PC-9 (cell line): ENCODE measurements around the gene MATK. TPM values are rescaled to one million over a fixed set of nuclear protein-coding genes. Genes with fewer than 3 reads are reported as not detected.
"Not testable (repeated sequence)": the region's sequence is repeated elsewhere in the genome, so short reads cannot be mapped to it uniquely, and the experiment has no call there.

Experiments used
- BruUV-seq: library from RNA; stranded (reverse); fragments of 400-500 nt; replicated peaks from 2 replicates; lab custom pipeline; 2021; lab: Mats Ljungman, UMichigan
- CTCF ChIA-PET: fragments of 300-600 bp; sonication (Branson Sonifier 250); formaldehyde crosslinking; loops from one replicate; lab custom pipeline; 2022; ENCODE audit warnings: antibody characterized with exemption; lab: Charles Lee
- POLR2A ChIA-PET: fragments of 300-600 bp; sonication (Branson Sonifier 250); formaldehyde crosslinking; loops from one replicate; lab custom pipeline; 2022; ENCODE audit warnings: antibody characterized with exemption; ENCODE audit not compliant: unreplicated experiment; lab: Charles Lee
- DNase-seq, 2 experiments: peaks; one replicate each; pipeline versions ENCODE4 v3.0.0 to v3.0.0-alpha.2; 2015 to 2022; ENCODE audit warnings: mixed read lengths in 1 of 2
- H2AFZ ChIP-seq: fragments of 200-600 bp; sonication (generic); 2 replicates; pipeline ENCODE4 v1.8.1; 2017; ENCODE audit warnings: antibody characterized with exemption
- H3F3A ChIP-seq: fragments of 200-600 bp; sonication (generic); 2 replicates; pipeline ENCODE4 v1.8.1; 2017; ENCODE audit warnings: antibody characterized with exemption, mild to moderate bottlenecking, low read depth; ENCODE audit not compliant: insufficient read depth
- H3K27ac ChIP-seq: fragments of 200-600 bp; sonication (generic); 2 replicates; pipeline ENCODE4 v1.6.1; 2016; ENCODE audit warnings: mixed run types
- H3K27me3 ChIP-seq: fragments of 200-600 bp; sonication (generic); 2 replicates; pipeline ENCODE4 v1.6.1; 2016; ENCODE audit warnings: low read depth, mixed run types; ENCODE audit not compliant: insufficient read depth
- H3K36me3 ChIP-seq: fragments of 200-600 bp; sonication (generic); 2 replicates; pipeline ENCODE4 v1.6.1; 2016; ENCODE audit warnings: low read depth, mixed run types
- H3K4me1 ChIP-seq: fragments of 200-600 bp; sonication (generic); replicated peaks from 2 replicates; pipeline ENCODE4 v1.6.1; 2016; ENCODE audit warnings: mixed run types; ENCODE audit not compliant: insufficient read depth
- H3K4me2 ChIP-seq: fragments of 200-600 bp; sonication (generic); 2 replicates; pipeline ENCODE4 v1.6.1; 2017; ENCODE audit warnings: mixed run types
- H3K4me3 ChIP-seq: fragments of 200-600 bp; sonication (generic); 2 replicates; pipeline ENCODE4 v1.6.1; 2016; ENCODE audit warnings: mixed run types
- H3K79me2 ChIP-seq: fragments of 200-600 bp; sonication (generic); 2 replicates; pipeline ENCODE4 v1.6.1; 2017; ENCODE audit warnings: low read depth, mixed run types
- H3K9me2 ChIP-seq: fragments of 200-600 bp; sonication (generic); 2 replicates; pipeline ENCODE4 v1.8.1; 2017; ENCODE audit warnings: mild to moderate bottlenecking; ENCODE audit not compliant: insufficient read depth
- H3K9me3 ChIP-seq: fragments of 200-600 bp; sonication (generic); 2 replicates; pipeline ENCODE4 v1.8.1; 2016; ENCODE audit warnings: low read depth; ENCODE audit not compliant: insufficient read depth
- H4K20me1 ChIP-seq: fragments of 200-600 bp; sonication (generic); 2 replicates; pipeline ENCODE4 v1.8.1; 2017; ENCODE audit not compliant: insufficient read depth
- EZH2 ChIP-seq: fragments of 200-600 bp; sonication (generic); IDR thresholded peaks from 2 replicates; pipeline ENCODE4 v1.8.0; 2017; ENCODE audit warnings: antibody characterized with exemption, low read depth
- intact Hi-C: fragments of 100-400 bp; cut with micrococcal nuclease; formaldehyde crosslinking; loops from one replicate; pipeline ENCODE4 v1.10.0; 2022; ENCODE audit not compliant: unreplicated experiment
- total RNA-seq: library from RNA; stranded (reverse); gene quantifications from 2 replicates; pipeline ENCODE4 v1.2.3, GENCODE V29; 2021
- TF ChIP-seq, protein P1 (sequence below): fragments of 200-600 bp; sonication (generic); conservative IDR thresholded peaks from 2 replicates; pipeline ENCODE4 v1.6.1; 2017; ENCODE audit warnings: mixed run types, antibody characterized with exemption, mild to moderate bottlenecking, moderate library complexity

MATK gene
- total RNA-seq, 1 experiment from 2014 or later: not detected

DNA sequence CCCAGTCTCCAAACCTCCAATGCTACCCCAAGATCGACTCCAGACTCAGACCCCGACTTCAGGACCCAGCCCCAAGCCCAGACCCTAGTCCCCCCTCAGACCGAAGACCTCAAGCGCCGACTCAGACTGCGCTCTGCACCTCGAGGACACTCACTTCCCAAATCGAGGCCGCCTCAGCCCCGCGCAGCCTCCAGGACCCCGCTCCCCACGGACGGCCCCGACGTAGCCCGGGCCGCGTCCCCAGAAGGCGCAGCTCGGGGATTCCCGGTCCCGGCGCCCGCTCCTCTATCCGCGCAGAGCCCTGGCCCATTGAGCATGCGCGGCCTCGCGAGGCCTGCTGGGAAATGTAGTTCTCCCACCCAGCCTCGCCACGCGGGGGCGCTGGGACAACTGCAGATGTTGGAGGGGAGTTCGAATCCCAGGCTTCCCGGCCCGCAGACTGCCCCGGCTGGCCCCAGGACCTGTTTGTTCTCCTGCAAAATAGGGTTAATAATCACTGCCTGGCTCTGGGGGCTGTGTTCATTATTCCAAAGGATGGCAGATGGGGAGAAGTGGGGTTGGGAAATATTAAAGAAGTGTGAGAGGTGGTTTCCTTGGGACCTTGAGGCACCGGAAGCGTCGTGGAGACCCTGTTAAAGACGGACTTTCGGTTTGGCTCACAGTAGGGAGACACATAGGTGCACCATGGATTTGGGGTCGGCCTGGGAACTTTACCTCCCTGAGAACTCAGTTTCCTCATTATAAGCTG lies 24.6 kb downstream of the MATK start, which contains the start of gene APBA3:
APBA3 (minus strand) TSS at position 311 of the 748 bp plus-strand sequence. CDS start 1,428 bp downstream, outside the sequence.
- peak within 1 kb of the TSS; percentile 76 for H3K27ac ChIP-seq
- H3K4me1 ChIP-seq: no peaks in the 10 kb centered on the region
- BruUV-seq: no TSS peak
- H3K9me3 ChIP-seq: no peaks in the 10 kb centered on the region
- TF ChIP-seq, protein P1, sequence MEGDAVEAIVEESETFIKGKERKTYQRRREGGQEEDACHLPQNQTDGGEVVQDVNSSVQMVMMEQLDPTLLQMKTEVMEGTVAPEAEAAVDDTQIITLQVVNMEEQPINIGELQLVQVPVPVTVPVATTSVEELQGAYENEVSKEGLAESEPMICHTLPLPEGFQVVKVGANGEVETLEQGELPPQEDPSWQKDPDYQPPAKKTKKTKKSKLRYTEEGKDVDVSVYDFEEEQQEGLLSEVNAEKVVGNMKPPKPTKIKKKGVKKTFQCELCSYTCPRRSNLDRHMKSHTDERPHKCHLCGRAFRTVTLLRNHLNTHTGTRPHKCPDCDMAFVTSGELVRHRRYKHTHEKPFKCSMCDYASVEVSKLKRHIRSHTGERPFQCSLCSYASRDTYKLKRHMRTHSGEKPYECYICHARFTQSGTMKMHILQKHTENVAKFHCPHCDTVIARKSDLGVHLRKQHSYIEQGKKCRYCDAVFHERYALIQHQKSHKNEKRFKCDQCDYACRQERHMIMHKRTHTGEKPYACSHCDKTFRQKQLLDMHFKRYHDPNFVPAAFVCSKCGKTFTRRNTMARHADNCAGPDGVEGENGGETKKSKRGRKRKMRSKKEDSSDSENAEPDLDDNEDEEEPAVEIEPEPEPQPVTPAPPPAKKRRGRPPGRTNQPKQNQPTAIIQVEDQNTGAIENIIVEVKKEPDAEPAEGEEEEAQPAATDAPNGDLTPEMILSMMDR: peak; percentile 76
- TF ChIP-seq EZH2: no peak
- no peaks in the 10 kb centered on the region for H3K27me3 ChIP-seq
- peak within 1 kb of the TSS; percentile 79 for H3K4me2 ChIP-seq
- H3K4me3 ChIP-seq: peak within 1 kb of the TSS; percentile 76
- peaks cover 12% of the 10 kb centered on the region; the same call in 1 of the 2 replicates for H3K79me2 ChIP-seq
- H3K9me2 ChIP-seq: no peaks in the 10 kb centered on the region
- ChIA-PET CTCF (interaction anchor here (1.6 kb wide), 1 partner anchor 87 kb away, joined by 3 read pairs; no protein-coding TSS in a partner anchor), POLR2A (no interaction called here)
- intact Hi-C loops: no loop called here
- H3K36me3 ChIP-seq: no peaks in the 10 kb centered on the region
- H4K20me1 ChIP-seq: no peaks in the 10 kb centered on the region
- 0 out of 2 replicates have a peak, but pooled peaks cover 3% of the 10 kb centered on the region for H3F3A ChIP-seq
- H2AFZ ChIP-seq: peak within 1 kb of the TSS; percentile 90
- DNase-seq: peak; percentile 58 to 86

DNA sequence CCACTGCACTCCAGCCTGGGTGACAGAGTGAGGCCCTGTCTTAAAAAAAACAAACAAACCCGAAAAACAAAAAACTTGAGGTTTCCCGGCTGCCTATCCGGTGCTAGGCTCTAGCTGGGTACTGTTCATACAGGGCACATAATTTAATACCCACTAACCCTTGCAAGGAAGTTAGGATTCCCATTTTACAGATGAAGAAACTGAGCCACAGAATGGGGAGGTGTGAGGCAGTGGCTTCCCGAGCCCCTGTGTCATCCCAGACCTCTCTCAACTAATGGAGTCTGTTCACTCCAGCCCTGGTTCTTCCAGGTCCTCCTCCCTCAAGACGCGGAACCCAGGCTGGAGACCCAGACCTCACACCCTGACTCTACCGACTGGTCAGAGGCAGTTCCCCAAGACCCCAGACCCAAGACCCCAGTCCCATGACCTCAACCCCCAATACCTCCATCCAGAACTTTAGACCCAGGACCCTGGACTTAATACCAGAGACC lies 25.3 kb downstream of the MATK start:
- H3K27me3 ChIP-seq: no peaks in the 10 kb centered on the region
- H4K20me1 ChIP-seq: no peaks in the 10 kb centered on the region
- no peak for DNase-seq
- H3K9me3 ChIP-seq: no peaks in the 10 kb centered on the region
- BruUV-seq: TSS peak; percentile 27
- no peaks in the 10 kb centered on the region for H3K36me3 ChIP-seq
- H3K27ac ChIP-seq: no peak overlapping the region
- H3K4me1 ChIP-seq: no peaks in the 10 kb centered on the region
- TF ChIP-seq, protein P1: no peak
- no peak for TF ChIP-seq EZH2
- H3F3A ChIP-seq: 0 out of 2 replicates have a peak, but pooled peaks cover 3% of the 10 kb centered on the region
- ChIA-PET POLR2A (interaction anchor here (0.6 kb wide), 1 partner anchor 57 kb away, joined by 4 read pairs; no protein-coding TSS in a partner anchor), CTCF (no interaction called here)
- intact Hi-C loops: no loop called here
- H2AFZ ChIP-seq: peak overlapping the region; percentile 90
- peak overlapping the region; percentile 79 for H3K4me2 ChIP-seq
- no peaks in the 10 kb centered on the region for H3K9me2 ChIP-seq
- H3K79me2 ChIP-seq: peaks cover 12% of the 10 kb centered on the region; the same call in 1 of the 2 replicates
- H3K4me3 ChIP-seq: peak overlapping the region; percentile 76

DNA sequence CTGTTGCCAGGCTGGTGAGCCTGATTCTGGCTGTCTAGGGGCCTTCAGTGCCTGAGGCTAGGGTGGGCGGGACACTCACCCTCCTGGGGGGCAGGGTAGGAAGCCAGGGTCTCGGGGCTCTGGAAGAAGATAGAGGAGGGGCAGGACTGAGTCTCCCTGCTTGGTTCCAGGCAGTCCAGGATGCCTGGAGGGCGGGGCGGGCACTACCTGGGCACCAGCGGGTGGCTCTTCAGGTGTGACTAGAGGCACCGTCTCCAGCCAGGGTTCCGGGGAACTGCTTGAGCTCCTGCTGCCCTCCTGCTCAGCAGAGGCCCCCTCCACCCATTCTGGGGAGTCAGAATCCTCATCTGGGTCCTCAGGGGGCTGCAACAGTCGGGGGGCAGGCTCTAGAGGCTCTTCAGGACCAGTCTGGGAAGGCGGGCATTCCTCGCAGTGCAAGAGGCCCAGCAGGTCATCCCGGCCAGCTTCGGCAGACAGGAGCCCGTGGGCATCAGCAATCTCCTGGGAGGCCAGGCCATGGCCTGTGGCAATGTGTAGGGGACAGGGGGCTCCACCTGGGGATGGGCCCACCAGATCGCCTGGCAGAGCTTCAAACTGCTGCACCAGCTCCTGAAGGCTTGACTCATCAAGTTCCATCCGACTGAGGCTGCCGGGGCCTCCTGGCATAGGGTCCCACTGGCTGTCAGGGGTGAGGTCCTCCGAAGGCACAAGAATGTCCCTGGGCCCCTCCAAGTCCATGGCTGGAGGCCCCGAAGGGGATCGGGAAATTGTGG lies 26.5 kb downstream of the MATK start:
- Histone ChIP-seq H3F3A (0 out of 2 replicates have a peak, but pooled peaks cover 3% of the 10 kb centered on the region), H2AFZ (no peak overlapping the region), H3K4me1 (no peaks in the 10 kb centered on the region), H3K4me2 (no peak overlapping the region), H3K36me3 (no peaks in the 10 kb centered on the region), H3K27ac (no peak overlapping the region), H3K9me2 (no peaks in the 10 kb centered on the region), H4K20me1 (no peaks in the 10 kb centered on the region), H3K4me3 (no peak overlapping the region), H3K9me3 (no peaks in the 10 kb centered on the region), H3K27me3 (no peaks in the 10 kb centered on the region), H3K79me2 (peaks cover 12% of the 10 kb centered on the region; the same call in 1 of the 2 replicates)
- BruUV-seq: no TSS peak
- intact Hi-C loops: no loop called here
- DNase-seq: no peak
- ChIA-PET CTCF (no interaction called here), POLR2A (interaction anchor here (0.6 kb wide), 1 partner anchor 75 kb away, joined by 6 read pairs; no protein-coding TSS in a partner anchor)
- TF ChIP-seq EZH2: no peak
- TF ChIP-seq, protein P1: no peak

DNA sequence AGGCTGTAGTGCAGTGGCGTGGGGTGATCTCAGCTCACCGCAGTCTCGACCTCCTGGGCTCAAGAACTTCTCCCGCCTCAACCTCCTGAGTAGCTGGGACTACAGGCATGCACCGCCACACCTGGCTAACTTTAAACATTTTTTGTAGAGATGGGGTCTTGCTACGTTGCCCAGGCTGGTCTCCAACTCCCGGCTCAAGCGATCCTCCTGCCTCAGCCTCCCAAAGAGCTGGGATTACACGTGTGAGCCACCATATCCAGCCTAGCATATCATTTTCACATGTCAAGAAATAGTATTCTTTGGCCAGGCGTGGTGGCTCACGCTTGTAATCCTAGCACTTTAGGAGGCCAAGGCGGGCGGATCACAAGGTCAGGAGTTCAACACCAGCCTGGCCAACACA lies 27.9 kb downstream of the MATK start:
- BruUV-seq, H3K27ac ChIP-seq, H3F3A ChIP-seq, H3K27me3 ChIP-seq, H3K79me2 ChIP-seq, H3K4me1 ChIP-seq, intact Hi-C loops, H3K4me2 ChIP-seq, H3K36me3 ChIP-seq, H2AFZ ChIP-seq, DNase-seq, H3K4me3 ChIP-seq, CTCF ChIA-PET, POLR2A ChIA-PET, H3K9me3 ChIP-seq, H3K9me2 ChIP-seq, H4K20me1 ChIP-seq: not testable (repeated sequence)
